ENCODE data around the gene CEP170B.

Gene CEP170B

DNA sequence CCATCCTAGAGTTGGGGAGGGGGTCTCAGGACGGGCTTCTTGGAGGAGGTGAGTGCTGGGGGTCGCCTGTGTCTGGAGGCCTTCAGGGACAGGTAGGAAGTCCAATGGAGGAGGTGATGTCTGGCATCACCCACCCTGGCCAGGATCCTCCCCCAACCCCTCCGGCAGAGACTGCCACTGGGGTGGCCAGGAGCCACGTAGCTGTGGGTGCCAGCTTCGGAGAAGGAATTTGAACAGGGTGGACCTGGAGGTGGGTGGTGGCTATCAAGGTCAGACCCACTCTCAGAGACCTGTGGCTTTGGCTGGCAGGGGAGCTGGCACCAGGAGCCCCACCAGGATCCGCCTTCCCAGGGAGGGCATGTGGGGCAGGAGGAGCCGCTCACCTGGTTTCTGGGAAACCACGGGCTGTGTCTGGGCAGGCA is 9.1 kb downstream of the CEP170B start:
- no peak overlapping the region for H3K4me3 ChIP-seq (ENCODE audit: low read length in 2 of 2)
- peaks cover 6 to 11% of the 10 kb centered on the region in 2 donors for H3K36me3 ChIP-seq (ENCODE audit: control insufficient read depth in 2 of 2, insufficient read depth in 2 of 2, low read length in 2 of 2)
- H3K9ac ChIP-seq (ENCODE audit: low read depth in 1 of 2, low read length in 2 of 2) = no peak overlapping the region
- no peaks in the 10 kb centered on the region for H3K27me3 ChIP-seq (ENCODE audit: control insufficient read depth in 2 of 2, insufficient read depth in 2 of 2, low read length in 2 of 2)
- H3K27ac ChIP-seq (ENCODE audit: low read depth in 2 of 2, low read length in 2 of 2) = no peak overlapping the region
- peaks cover 0 to 8% of the 10 kb centered on the region in 2 donors for H3K4me1 ChIP-seq (ENCODE audit: control insufficient read depth in 2 of 2, insufficient read depth in 2 of 2, low read length in 2 of 2)
- H3K9me3 ChIP-seq (ENCODE audit: control insufficient read depth in 2 of 2, low read length in 2 of 2) = no peaks in the 10 kb centered on the region

DNA sequence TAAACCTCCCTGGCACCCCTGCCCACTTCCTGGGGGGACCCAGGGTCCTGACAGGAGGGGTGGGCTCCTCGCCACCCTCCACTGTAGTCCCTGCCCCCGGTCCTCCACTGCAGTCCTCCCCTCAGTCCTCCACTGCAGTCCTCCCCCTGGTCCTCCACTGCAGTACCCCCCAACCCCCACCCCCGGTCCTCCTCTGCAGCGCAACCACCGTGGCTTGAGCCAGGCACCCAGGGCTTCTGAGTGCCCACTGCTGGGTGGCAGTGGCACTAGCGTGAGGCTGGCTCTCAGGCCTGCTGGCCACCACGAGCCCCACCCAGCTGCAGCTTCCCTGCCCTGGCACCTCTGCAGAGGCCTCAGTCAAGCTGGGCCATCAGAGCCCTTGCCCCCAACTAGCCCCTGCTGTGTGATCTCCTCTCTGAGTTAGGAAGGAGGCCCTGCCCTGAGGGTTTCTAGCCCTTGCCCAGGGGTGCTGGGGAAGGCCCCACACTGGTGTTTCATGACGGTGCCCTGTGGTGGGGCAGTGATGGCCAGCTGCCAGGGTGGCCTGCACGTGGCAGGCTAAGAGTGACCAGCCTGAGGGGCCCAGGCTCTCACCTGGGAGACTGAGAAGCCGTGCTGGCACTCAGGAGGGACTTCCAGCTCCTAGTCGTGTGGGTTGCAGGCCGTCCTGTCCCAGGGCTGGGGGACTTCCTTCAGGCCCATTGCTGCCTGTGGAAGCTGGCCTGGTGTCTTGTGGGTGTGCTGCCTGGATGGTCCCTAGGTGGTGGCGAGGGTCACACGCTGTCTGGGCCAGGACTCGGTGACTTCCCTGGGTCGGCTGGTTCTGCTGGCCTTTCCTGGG is 9.7 kb downstream of the CEP170B start:
- Histone ChIP-seq H3K9ac (ENCODE audit: low read depth in 1 of 2, low read length in 2 of 2) (no peak overlapping the region), H3K27me3 (ENCODE audit: control insufficient read depth in 2 of 2, insufficient read depth in 2 of 2, low read length in 2 of 2) (no peaks in the 10 kb centered on the region), H3K36me3 (ENCODE audit: control insufficient read depth in 2 of 2, insufficient read depth in 2 of 2, low read length in 2 of 2) (peaks cover 6 to 7% of the 10 kb centered on the region in 2 donors), H3K4me1 (ENCODE audit: control insufficient read depth in 2 of 2, insufficient read depth in 2 of 2, low read length in 2 of 2) (peaks cover 0 to 8% of the 10 kb centered on the region in 2 donors), H3K27ac (ENCODE audit: low read depth in 2 of 2, low read length in 2 of 2) (no peak overlapping the region), H3K9me3 (ENCODE audit: control insufficient read depth in 2 of 2, low read length in 2 of 2) (no peaks in the 10 kb centered on the region), H3K4me3 (ENCODE audit: low read length in 2 of 2) (no peak overlapping the region)

DNA sequence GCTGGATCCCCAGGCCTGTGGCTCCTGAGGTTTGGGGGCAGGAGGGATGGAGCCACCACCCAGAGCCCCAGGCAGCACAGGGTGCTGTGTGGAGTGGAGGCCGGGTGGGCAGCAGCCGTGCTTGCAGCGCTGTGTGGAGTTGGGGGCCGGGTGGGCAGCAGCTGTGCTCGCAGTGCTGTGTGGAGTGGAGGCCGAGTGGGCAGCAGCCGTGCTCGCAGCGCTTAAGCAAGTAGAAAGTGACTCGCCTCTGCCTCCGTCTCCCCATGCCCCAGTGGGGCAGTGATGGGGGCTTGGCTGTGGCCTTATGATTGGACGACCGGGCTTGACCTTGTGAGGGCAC is 10.3 kb downstream of the CEP170B start:
- no peak overlapping the region for H3K27ac ChIP-seq (ENCODE audit: low read depth in 2 of 2, low read length in 2 of 2)
- H3K9ac ChIP-seq (ENCODE audit: low read depth in 1 of 2, low read length in 2 of 2) = no peak overlapping the region
- no peaks in the 10 kb centered on the region for H3K9me3 ChIP-seq (ENCODE audit: control insufficient read depth in 2 of 2, low read length in 2 of 2)
- H3K36me3 ChIP-seq (ENCODE audit: control insufficient read depth in 2 of 2, insufficient read depth in 2 of 2, low read length in 2 of 2) = peaks cover 9% of the 10 kb centered on the region in 2 donors
- H3K4me3 ChIP-seq (ENCODE audit: low read length in 2 of 2) = no peak overlapping the region
- H3K4me1 ChIP-seq (ENCODE audit: control insufficient read depth in 2 of 2, insufficient read depth in 2 of 2, low read length in 2 of 2) = peaks cover 0 to 8% of the 10 kb centered on the region in 2 donors
- H3K27me3 ChIP-seq (ENCODE audit: control insufficient read depth in 2 of 2, insufficient read depth in 2 of 2, low read length in 2 of 2) = no peaks in the 10 kb centered on the region

DNA sequence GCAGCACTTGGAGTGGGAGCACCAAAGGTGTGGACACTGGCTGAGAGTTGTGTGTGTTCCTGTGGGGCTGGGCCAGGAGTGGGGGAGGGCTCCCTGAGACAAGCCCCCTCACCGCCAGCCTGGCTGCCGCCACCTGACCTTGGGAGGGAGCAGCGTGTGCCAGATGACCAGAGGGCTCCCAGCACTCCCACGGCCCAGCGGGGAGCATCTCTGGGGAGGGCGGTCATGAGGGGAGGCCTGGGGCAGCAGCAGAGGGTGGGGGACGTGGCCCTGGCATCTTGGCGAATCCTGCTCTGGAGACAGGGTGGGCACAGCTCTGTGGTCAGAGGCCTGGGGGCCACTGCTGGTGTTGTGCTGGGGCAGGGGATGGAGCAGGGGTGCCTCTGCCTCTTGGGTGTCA is 10.7 kb downstream of the CEP170B start:
- H3K27me3 ChIP-seq (ENCODE audit: control insufficient read depth in 2 of 2, insufficient read depth in 2 of 2, low read length in 2 of 2) = no peaks in the 10 kb centered on the region
- no peak overlapping the region for H3K27ac ChIP-seq (ENCODE audit: low read depth in 2 of 2, low read length in 2 of 2)
- peaks cover 0 to 8% of the 10 kb centered on the region in 2 donors for H3K4me1 ChIP-seq (ENCODE audit: control insufficient read depth in 2 of 2, insufficient read depth in 2 of 2, low read length in 2 of 2)

DNA sequence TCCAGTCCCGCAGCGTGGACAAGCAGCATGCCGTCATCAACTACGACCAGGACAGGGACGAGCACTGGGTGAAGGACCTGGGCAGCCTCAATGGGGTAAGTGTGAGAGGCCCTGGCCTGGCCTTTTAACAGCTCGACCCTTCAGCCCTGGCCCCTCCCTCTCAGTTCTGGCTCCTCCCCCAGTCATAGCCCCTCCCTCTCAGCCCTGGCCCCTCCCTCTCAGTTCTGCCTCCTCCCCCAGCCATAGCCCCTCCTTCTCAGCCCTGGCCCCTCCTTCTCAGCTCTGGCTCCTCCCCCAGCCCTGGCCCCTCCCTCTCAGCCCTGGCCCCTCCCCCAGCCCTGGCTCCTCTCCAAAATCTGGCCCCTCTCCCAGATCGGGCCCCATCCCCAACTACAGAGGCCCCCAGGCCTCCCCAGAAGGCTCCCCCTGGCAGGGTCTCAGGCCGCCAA is 11.2 kb downstream of the CEP170B start:
- no peak overlapping the region for H3K4me3 ChIP-seq (ENCODE audit: low read length in 2 of 2)
- no peak overlapping the region for H3K27ac ChIP-seq (ENCODE audit: low read depth in 2 of 2, low read length in 2 of 2)
- H3K9ac ChIP-seq (ENCODE audit: low read depth in 1 of 2, low read length in 2 of 2) = no peak overlapping the region
- no peaks in the 10 kb centered on the region for H3K9me3 ChIP-seq (ENCODE audit: control insufficient read depth in 2 of 2, low read length in 2 of 2)
- H3K36me3 ChIP-seq (ENCODE audit: control insufficient read depth in 2 of 2, insufficient read depth in 2 of 2, low read length in 2 of 2) = peaks cover 16% of the 10 kb centered on the region in 2 donors
- H3K27me3 ChIP-seq (ENCODE audit: control insufficient read depth in 2 of 2, insufficient read depth in 2 of 2, low read length in 2 of 2) = no peaks in the 10 kb centered on the region
- peaks cover 0 to 8% of the 10 kb centered on the region in 2 donors for H3K4me1 ChIP-seq (ENCODE audit: control insufficient read depth in 2 of 2, insufficient read depth in 2 of 2, low read length in 2 of 2)

More for the DNA sequence above, 10.7 kb downstream of the CEP170B start:
- Histone ChIP-seq H3K9ac (ENCODE audit: low read depth in 1 of 2, low read length in 2 of 2) (no peak overlapping the region), H3K4me3 (ENCODE audit: low read length in 2 of 2) (no peak overlapping the region), H3K36me3 (ENCODE audit: control insufficient read depth in 2 of 2, insufficient read depth in 2 of 2, low read length in 2 of 2) (peaks cover 14% of the 10 kb centered on the region in 2 donors), H3K9me3 (ENCODE audit: control insufficient read depth in 2 of 2, low read length in 2 of 2) (no peaks in the 10 kb centered on the region)

DNA sequence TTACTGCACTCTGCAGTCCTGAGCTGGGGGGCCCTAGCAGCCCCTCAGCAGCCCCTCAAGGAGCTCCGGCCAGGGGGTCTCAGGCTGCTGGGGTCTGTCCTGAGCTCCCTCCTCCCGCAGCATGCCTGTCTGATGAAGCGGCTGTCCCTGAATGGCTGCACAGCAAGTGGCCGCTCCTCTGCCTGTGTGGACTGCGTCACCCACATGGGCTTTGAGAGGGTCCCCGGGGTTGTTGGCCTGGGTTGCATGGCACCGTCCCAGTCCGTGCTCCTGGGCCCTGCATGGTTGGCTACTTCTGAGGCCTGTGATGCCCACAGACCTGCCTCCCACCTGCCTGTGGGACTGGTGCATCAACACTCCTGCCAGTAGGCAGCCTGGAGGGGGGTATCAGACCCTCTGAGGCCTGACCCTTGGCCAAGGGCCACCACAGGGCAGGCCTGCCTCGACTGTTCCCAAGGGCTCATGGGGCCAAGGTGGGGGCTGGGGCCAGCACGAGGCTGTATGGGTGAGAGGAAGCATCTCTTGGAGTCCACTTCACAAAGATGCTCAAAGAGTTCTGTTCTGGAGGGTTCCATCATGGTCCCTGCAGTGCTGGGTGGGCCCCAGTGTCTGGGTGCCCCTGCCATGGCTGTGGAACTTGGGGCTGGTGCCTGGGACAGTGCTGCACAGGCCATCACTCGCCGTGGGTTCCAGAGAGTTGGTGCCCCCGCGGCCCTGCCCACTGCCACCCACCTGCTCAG is 12.2 kb downstream of the CEP170B start:
- Histone ChIP-seq H3K27ac (ENCODE audit: low read depth in 2 of 2, low read length in 2 of 2) (no peak overlapping the region), H3K9ac (ENCODE audit: low read depth in 1 of 2, low read length in 2 of 2) (no peak overlapping the region), H3K4me3 (ENCODE audit: low read length in 2 of 2) (no peak overlapping the region), H3K36me3 (ENCODE audit: control insufficient read depth in 2 of 2, insufficient read depth in 2 of 2, low read length in 2 of 2) (peaks cover 16 to 20% of the 10 kb centered on the region in 2 donors), H3K27me3 (ENCODE audit: control insufficient read depth in 2 of 2, insufficient read depth in 2 of 2, low read length in 2 of 2) (no peaks in the 10 kb centered on the region), H3K9me3 (ENCODE audit: control insufficient read depth in 2 of 2, low read length in 2 of 2) (no peaks in the 10 kb centered on the region), H3K4me1 (ENCODE audit: control insufficient read depth in 2 of 2, insufficient read depth in 2 of 2, low read length in 2 of 2) (peaks cover 0 to 5% of the 10 kb centered on the region in 2 donors)

DNA sequence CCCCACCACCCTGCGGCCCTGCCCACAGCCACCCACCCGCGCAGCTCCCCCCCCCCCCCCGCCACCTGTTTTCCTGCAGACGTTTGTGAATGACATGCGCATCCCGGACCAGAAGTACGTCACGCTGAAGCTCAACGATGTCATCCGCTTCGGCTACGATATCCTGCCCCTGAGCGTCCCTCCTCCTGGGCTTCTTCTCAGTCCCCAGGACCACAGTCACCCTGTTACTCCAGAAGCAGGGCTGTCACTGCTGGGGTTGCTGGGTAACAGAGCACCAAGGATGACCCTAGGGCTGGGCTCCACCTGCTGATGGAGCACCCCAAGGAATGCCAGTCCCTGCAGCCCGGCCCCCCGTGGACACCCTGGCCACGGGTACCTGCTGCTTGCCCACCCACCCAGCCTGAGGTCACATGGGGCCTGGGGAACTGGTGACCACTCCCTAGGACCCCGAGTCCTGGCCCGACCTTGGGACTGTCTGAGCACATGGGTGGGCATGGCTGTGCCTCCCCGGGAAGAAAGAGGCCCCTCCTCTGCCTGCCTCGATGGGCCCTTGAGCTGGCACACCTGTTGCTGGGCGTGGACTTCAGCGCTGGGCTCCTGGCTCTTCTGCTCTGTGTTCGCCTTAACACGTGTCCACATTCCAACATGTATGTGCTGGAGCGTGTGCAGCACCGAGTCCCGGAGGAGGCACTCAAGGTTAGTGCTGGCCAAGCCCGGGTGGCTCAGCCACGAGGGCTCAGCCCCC is 12.9 kb downstream of the CEP170B start:
- Histone ChIP-seq H3K4me3 (ENCODE audit: low read length in 2 of 2) (no peak overlapping the region), H3K36me3 (ENCODE audit: control insufficient read depth in 2 of 2, insufficient read depth in 2 of 2, low read length in 2 of 2) (peaks cover 16 to 20% of the 10 kb centered on the region in 2 donors), H3K4me1 (ENCODE audit: control insufficient read depth in 2 of 2, insufficient read depth in 2 of 2, low read length in 2 of 2) (peaks cover 0 to 3% of the 10 kb centered on the region in 2 donors)

DNA sequence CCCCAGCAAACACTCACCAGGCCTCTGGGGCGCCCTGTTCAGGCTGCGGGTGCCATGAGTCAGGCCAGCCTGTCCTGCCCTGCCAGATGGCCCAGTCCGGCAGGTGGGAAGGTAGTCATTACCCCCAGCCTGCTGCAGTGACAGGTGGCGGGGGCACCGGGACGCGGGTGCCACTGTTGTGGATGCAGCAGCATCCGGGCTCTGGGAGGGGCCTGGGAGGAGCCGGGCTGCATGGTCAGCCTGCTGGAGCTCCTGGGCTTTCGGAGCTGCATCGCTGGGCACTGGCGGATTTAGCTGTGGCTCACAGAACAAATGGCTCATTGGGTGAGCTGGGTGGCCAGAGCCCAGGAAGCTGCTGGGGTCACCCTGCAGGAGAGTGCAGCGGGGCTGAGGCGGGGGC is 13.5 kb downstream of the CEP170B start:
- Histone ChIP-seq H3K27ac (ENCODE audit: low read depth in 2 of 2, low read length in 2 of 2) (no peak overlapping the region), H3K9ac (ENCODE audit: low read depth in 1 of 2, low read length in 2 of 2) (no peak overlapping the region), H3K27me3 (ENCODE audit: control insufficient read depth in 2 of 2, insufficient read depth in 2 of 2, low read length in 2 of 2) (no peaks in the 10 kb centered on the region), H3K9me3 (ENCODE audit: control insufficient read depth in 2 of 2, low read length in 2 of 2) (no peaks in the 10 kb centered on the region), H3K4me1 (ENCODE audit: control insufficient read depth in 2 of 2, insufficient read depth in 2 of 2, low read length in 2 of 2) (peaks cover 0 to 3% of the 10 kb centered on the region in 2 donors), H3K36me3 (ENCODE audit: control insufficient read depth in 2 of 2, insufficient read depth in 2 of 2, low read length in 2 of 2) (peaks cover 22 to 23% of the 10 kb centered on the region in 2 donors), H3K4me3 (ENCODE audit: low read length in 2 of 2) (no peak overlapping the region)

More for the DNA sequence above, 12.9 kb downstream of the CEP170B start:
- no peak overlapping the region for H3K27ac ChIP-seq (ENCODE audit: low read depth in 2 of 2, low read length in 2 of 2)
- H3K9me3 ChIP-seq (ENCODE audit: control insufficient read depth in 2 of 2, low read length in 2 of 2) = no peaks in the 10 kb centered on the region
- no peak overlapping the region for H3K9ac ChIP-seq (ENCODE audit: low read depth in 1 of 2, low read length in 2 of 2)
- H3K27me3 ChIP-seq (ENCODE audit: control insufficient read depth in 2 of 2, insufficient read depth in 2 of 2, low read length in 2 of 2) = no peaks in the 10 kb centered on the region

DNA sequence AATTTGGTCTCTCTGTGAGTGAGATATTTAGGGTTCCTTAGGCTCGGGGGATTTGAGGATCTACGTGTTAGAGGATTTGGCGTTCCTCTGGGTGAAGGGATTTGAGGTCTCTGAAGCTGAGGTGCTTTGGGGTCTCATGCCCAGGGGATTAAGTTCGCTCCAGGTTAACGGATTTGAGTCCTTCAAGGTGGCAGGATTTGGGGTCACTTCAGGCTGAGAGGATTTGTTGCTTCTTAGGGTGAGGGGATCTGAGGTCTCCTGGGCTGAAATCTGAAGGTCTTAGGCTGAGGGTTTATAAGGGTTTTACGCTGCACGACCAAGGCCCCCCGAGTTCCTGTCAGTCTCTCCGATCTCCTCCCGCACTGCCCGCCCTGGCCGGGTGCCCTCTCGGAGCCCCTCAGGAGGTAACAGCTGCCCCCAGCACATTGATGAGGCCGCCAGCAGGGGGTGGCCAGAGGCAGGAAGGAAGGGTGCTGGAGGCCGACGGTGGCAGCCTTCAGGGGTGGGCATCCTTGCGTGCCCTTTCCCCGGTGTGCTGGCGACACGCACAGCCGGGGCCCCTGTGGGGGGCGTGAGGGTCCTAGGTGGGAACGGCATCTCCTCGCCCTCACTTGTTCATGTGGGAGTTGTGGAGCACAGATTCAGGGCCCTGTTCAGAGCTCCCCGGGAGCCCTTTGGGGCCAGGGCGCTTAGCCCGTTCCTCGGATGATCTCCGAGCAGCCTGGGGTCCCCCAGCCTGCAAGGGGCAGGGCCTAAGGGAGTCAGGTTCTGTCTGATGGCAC is 14.3 kb downstream of the CEP170B start:
- Histone ChIP-seq H3K27me3 (ENCODE audit: control insufficient read depth in 2 of 2, insufficient read depth in 2 of 2, low read length in 2 of 2) (no peaks in the 10 kb centered on the region), H3K9ac (ENCODE audit: low read depth in 1 of 2, low read length in 2 of 2) (no peak overlapping the region), H3K9me3 (ENCODE audit: control insufficient read depth in 2 of 2, low read length in 2 of 2) (no peaks in the 10 kb centered on the region), H3K36me3 (ENCODE audit: control insufficient read depth in 2 of 2, insufficient read depth in 2 of 2, low read length in 2 of 2) (peaks cover 22 to 23% of the 10 kb centered on the region in 2 donors), H3K4me3 (ENCODE audit: low read length in 2 of 2) (no peak overlapping the region), H3K4me1 (ENCODE audit: control insufficient read depth in 2 of 2, insufficient read depth in 2 of 2, low read length in 2 of 2) (peaks cover 0 to 3% of the 10 kb centered on the region in 2 donors), H3K27ac (ENCODE audit: low read depth in 2 of 2, low read length in 2 of 2) (no peak overlapping the region)
